Right lobe of liver (tissue), 6 donors: Measurements from ENCODE around the gene ADPRS. TPM values are rescaled to one million over a fixed set of nuclear protein-coding genes. Genes with fewer than 3 reads are reported as not detected.

Experiments used
- ATAC-seq, 4 donors: fragments of 200-7000 bp; cut with Tn5 transposase; one replicate each; pipeline ENCODE4 v1.9.1; 2020; ENCODE audit warnings: mild to moderate bottlenecking in 4 of 4, moderate library complexity in 4 of 4
- DNase-seq, 3 donors: peaks; one replicate each; pipeline ENCODE4 v3.0.0-alpha.2; 2020
- H3K27ac ChIP-seq, 3 donors: fragments of 200-600 bp; one replicate each; pipeline ENCODE4 v1.8.0; 2022
- H3K27me3 ChIP-seq, 2 donors: fragments of 200-600 bp; one replicate each; pipeline ENCODE4 v1.8.0; 2022
- H3K36me3 ChIP-seq, 4 donors: fragments of 200-600 bp; sonication (generic) in 1 of 4; one replicate each; pipeline versions ENCODE4 v1.5.1 to v1.8.0; 2017 to 2022; ENCODE audit warnings: control low read depth in 1 of 4
- H3K4me1 ChIP-seq, 4 donors: fragments of 200-600 bp; sonication (generic) in 1 of 4; one replicate each; pipeline versions ENCODE4 v1.5.1 to v1.8.0; 2017 to 2022; ENCODE audit warnings: control low read depth in 1 of 4
- H3K4me3 ChIP-seq, 3 donors: fragments of 200-600 bp; one replicate each; pipeline ENCODE4 v1.8.0; 2022
- H3K9me3 ChIP-seq, 4 donors: fragments of 200-600 bp; sonication (generic) in 1 of 4; one replicate each; pipeline versions ENCODE4 v1.5.1 to v1.8.0; 2017 to 2022; ENCODE audit warnings: control low read depth in 1 of 4
- CTCF ChIP-seq, 4 donors: fragments of 200-600 bp in 3 of 4; fragments of 450-650 bp in 1 of 4; IDR thresholded peaks; one replicate each; pipeline versions ENCODE4 v1.5.1 to v1.8.0; 2016 to 2022; ENCODE audit warnings: antibody characterized with exemption in 4 of 4, mild to moderate bottlenecking in 2 of 4
- POLR2A ChIP-seq: fragments of 450-650 bp; IDR thresholded peaks from one replicate; pipeline ENCODE4 v1.6.1; 2017; ENCODE audit warnings: antibody characterized with exemption, mild to moderate bottlenecking
- WGBS: methylation state at CpG from one replicate; pipeline ENCODE4 v1.1.6; 2018; ENCODE audit warnings: low coverage, low lambda C conversion rate; ENCODE audit not compliant: insufficient coverage; ENCODE audit errors: missing lambda C conversion rate; 5-methylcytosine and 5-hydroxymethylcytosine counted together
- intact Hi-C, 2 donors: fragments of 100-400 bp; cut with DNase I; formaldehyde crosslinking; loops; one replicate each; pipeline versions ENCODE4 v1.11.2 to v1.14.1; 2022
- long read RNA-seq: library from polyadenylated mRNA; unstranded; transcript quantifications from one replicate; pipeline ENCODE4 v2.0.0, GENCODE V29; 2019
- total RNA-seq, 6 experiments: library from RNA; depleted of rRNA in 2 of 6; stranded (reverse); fragments of >200 nt in 2 of 6; fragmentation: NEBNext Ultra II Directional in 3 of 6; extraction: Animal tissue kit (Norgen Biotek cat#: 25700) in 3 of 6; gene quantifications; one replicate each; pipeline versions ENCODE4 v1.1.0 to v1.2.4, GENCODE V29; 2016 to 2023
- donor health status: DM: no; HTN: yes; CAD: no.
- donor health status: DM: no; HTN: no; CAD: no.
- donor health status: DM: no; HTN: no; CAD: no.
- donor health status: DM: no; HTN: yes; CAD: no.
- donor health status: DM: no; HTN: yes; CAD: no.

ADPRS gene
- 10 to 100 TPM in 3 of 6 experiments, 1 to 10 TPM in 3; 9.1 to 30.7 (median 14.9) TPM for total RNA-seq
- long read RNA-seq, partial matches to known transcripts = 1 of 2 reads
- long read RNA-seq, other reads (novel, unspliced or antisense) = 0 of 2 reads

DNA sequence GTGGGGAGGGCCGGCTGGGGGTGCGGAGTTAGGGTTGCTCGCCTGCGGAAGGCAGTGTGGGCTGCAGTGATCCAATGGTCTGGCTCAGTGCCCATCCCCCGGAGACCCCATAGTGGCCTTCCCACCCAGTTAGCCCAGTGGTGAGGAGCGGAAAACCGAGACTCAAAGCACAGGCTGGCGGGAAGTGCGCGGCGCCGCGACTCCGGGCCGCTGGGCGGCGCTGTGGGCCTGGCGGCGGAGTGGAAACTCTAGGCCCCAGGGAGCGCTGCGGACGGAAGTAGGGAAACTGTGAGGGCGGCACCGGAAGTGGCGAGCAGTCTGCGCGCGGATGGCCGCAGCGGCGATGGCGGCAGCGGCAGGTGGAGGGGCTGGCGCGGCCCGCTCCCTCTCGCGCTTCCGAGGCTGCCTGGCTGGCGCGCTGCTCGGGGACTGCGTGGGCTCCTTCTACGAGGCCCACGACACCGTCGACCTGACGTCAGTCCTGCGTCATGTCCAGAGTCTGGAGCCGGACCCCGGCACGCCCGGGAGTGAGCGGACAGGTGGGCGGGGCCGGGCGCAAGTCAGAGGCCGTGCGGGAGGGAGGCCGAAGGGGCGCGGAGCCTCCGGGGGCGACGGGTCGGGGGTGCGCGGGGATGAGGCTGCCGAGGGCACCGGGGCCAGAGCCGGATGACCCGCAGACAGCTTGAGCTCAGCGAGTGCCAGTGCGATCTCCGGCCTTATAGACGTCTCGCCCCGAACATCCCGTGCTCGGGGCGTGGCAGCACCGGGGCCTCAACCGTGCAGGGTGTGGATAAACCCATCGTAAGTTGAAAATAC lies at the start of gene ADPRS:
Gene ADPRS (plus strand): TSS at position 316 of the 816 bp plus-strand sequence. CDS start 13 bp downstream, at position 329.
- WGBS = 7% methylated on average over 3 of the region's 84 CpGs
- H3K4me1 ChIP-seq = peaks cover 0 to 13% (median 0%) of the 10 kb centered on the region in 4 donors
- ATAC-seq = peak; percentile 92 to 97 (median 92)

GRCh38 chr1:36040238-36040637 lies 48.5 kb upstream of the ADPRS start:
- no peaks in the 10 kb centered on the region for H3K9me3 ChIP-seq
- peak in 1 of 3 donors; percentile 42 for DNase-seq
- H3K27me3 ChIP-seq = no peaks in the 10 kb centered on the region
- no peak overlapping the region for H3K27ac ChIP-seq
- H3K4me3 ChIP-seq = no peak overlapping the region
- H3K4me1 ChIP-seq = no peaks in the 10 kb centered on the region
- H3K36me3 ChIP-seq = peaks cover 0 to 68% (median 22%) of the 10 kb centered on the region in 4 donors
- intact Hi-C loops = no loop called here
- TF ChIP-seq POLR2A (no peak), CTCF (IDR thresholded peaks at IDR 0.05) (no peak)
- 36% methylated on average over 2 of the region's 2 CpGs for WGBS
- ATAC-seq = peak in 1 of 4 donors; percentile 12

More for the DNA sequence above, at the start of gene ADPRS:
- TF ChIP-seq POLR2A = peak; percentile 86
- peak; percentile 98 to 99 (median 99) for TF ChIP-seq CTCF (IDR thresholded peaks at IDR 0.05)
- Histone ChIP-seq H3K27me3 (no peaks in the 10 kb centered on the region), H3K27ac (peak within 1 kb of the TSS; percentile 69 to 81 (median 79)), H3K36me3 (peaks cover 0 to 27% (median 5%) of the 10 kb centered on the region in 4 donors), H3K4me3 (peak within 1 kb of the TSS; percentile 84 to 94 (median 87)), H3K9me3 (no peaks in the 10 kb centered on the region)
- intact Hi-C loops = loop anchor here in 1 of 2 donors (5.0 kb wide), 1 partner anchor 206 kb away; the partner anchor contains the start of gene AGO1
- DNase-seq = peak; percentile 91 to 93 (median 93)

- no peak for TF ChIP-seq CTCF (IDR thresholded peaks at IDR 0.05)
- no peak for TF ChIP-seq POLR2A
- no peak for ATAC-seq
- Histone ChIP-seq H3K9me3 (no peaks in the 10 kb centered on the region), H3K4me3 (no peak overlapping the region), H3K4me1 (no peaks in the 10 kb centered on the region), H3K27me3 (no peaks in the 10 kb centered on the region), H3K27ac (no peak overlapping the region), H3K36me3 (peaks cover 0 to 9% (median 4%) of the 10 kb centered on the region in 4 donors)
- no peak for DNase-seq
- intact Hi-C loops = no loop called here
Observed at GRCh38 chr1:36051821-36052220, 36.9 kb upstream of the ADPRS start.

DNA sequence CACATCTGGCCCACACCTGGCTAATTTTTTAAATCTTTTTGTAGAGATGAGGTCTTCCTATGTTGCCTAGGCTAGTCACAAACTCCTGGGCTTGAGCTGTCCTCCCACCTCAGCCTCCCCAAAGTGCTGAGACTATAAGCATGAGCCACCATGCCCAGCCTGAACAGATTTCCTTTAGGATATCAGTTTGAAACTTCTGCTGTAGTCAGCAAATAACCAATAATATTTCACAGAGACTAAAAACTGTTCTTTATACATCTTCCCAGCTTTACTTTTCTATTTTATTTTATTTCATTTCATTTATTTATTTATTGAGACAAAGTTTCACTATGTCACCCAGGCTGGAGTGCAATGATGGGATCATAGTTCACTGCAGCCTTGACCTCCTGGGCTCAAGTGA lies 34.7 kb upstream of the ADPRS start:
- no peak for DNase-seq
- TF ChIP-seq POLR2A (no peak), CTCF (IDR thresholded peaks at IDR 0.05) (no peak)
- Histone ChIP-seq H3K27me3 (no peaks in the 10 kb centered on the region), H3K4me3 (no peak overlapping the region), H3K4me1 (no peaks in the 10 kb centered on the region), H3K36me3 (peaks cover 0 to 9% (median 4%) of the 10 kb centered on the region in 4 donors), H3K27ac (no peak overlapping the region), H3K9me3 (no peaks in the 10 kb centered on the region)
- ATAC-seq = no peak
- intact Hi-C loops = no loop called here
